Activated CD8-positive, alpha-beta memory T cell treated with anti-CD3 and anti-CD28 coated beads, Interleukin-2, amount 50 U/mL, for 24 hours (primary cell): ENCODE data around the gene PTPRM.

Source experiments
- DNase-seq: peaks from one replicate; pipeline ENCODE4 v3.0.0-alpha.2; 2020; ENCODE audit errors: extremely low read depth

Gene PTPRM

DNA sequence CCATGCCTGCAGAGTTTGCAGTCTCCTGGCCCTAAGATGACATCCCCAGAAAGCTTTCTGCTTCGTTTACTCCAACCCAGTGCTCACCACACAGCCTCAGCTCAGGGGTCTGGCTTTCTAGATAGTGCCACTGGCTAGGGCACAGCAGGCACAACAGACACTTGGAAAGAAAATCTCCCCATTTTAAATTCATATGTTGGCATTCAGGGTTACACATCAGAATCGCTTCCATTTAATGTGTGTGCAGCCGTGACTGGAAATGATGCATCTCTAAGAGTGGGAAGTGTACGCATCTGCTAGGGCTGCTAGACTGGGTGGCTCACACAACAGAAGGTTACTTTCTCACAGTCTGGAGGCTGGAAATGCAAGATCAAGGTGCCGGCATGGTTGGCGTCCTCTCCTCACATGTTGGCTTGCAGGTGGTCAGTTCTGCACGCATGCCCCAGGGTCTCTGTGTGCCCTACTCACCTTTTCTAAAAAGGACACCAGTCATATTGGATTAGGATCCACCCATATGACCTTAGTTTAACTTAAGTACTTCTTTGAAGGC, 712.7 kb downstream of the PTPRM start:
- no peak for DNase-seq

DNA sequence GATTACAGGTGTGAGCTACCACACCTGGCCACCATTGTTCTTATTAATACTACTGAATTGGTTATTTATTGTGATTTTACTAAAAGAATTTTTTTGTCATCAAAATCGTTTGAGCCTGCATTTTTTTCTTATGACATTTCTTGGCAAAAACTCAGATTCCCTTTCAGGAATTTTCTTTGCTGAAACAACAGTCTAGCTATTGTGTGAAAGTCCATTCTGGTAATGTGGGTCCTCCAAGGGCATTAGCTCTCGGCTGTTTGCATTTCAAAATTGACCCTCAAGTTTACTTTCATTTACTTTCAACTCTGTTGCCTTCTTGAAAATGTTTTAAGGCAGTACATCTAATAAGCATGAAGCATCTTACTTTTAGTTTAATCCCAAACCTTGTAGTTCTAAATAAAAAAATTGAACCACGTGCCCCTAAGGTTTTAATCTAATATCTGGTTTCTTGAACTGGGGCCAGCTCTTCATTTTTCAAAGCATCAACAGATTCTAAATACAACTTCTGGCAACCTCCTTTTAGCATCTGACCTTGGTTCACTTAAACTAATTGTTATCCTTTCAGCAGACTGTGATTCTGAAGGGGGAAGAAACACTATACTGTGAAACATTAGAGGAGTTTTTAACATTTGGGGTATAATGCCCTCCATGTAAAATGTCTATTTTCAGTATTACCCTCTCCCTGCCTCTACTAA, 716.9 kb downstream of the PTPRM start:
- DNase-seq = no peak

DNA sequence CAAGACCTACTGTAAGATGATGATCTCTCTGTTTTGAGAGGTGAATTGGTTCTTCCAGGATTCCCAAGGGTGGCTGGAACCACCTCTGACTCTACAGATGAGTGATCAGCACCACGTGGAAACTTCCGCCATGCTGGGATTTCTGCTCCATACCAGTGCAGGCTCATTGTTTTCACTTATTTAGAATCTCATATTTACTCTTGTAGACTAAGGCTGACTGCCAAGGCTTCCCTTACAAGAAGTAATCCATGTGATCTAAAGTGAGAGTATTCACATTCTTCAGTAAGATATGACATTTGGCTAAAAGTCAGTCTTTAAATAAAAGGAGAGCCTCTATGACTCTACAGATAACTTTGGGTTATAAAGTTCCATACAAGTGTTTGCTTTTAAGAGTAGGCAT, 719.2 kb downstream of the PTPRM start:
- no peak for DNase-seq

DNA sequence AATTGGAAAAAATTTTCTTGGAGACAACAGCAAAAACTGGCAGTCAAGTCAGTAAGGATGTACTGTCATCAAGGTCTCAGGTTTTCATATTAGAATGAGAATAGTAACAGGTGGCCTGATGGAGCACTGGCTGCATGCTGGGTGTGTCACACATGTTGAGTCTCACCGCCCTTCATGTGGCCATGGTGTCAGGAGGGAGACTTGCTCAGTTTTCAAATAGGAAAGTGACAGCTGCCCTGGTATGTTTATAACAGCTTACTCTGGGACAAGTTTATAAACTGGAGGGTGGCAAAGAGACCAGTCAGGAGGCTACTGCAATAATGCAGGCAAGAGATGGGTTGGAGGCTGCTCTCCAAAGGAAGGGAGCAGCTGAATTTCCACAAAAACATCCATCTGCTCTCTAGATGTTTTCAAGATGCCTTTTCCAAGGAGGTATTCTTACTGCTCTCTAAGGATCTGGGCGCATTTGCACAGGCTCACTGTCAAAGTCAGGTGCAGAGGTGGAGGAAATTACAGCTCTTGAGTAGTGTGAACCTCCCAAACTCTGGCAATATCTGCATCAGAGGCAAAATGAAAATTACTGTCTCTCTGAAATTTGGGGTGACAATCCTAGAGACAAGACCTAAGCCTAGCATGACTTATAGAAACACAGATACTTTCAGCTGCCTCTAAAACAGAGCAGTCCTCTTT, 720.2 kb downstream of the PTPRM start:
- DNase-seq = no peak

DNA sequence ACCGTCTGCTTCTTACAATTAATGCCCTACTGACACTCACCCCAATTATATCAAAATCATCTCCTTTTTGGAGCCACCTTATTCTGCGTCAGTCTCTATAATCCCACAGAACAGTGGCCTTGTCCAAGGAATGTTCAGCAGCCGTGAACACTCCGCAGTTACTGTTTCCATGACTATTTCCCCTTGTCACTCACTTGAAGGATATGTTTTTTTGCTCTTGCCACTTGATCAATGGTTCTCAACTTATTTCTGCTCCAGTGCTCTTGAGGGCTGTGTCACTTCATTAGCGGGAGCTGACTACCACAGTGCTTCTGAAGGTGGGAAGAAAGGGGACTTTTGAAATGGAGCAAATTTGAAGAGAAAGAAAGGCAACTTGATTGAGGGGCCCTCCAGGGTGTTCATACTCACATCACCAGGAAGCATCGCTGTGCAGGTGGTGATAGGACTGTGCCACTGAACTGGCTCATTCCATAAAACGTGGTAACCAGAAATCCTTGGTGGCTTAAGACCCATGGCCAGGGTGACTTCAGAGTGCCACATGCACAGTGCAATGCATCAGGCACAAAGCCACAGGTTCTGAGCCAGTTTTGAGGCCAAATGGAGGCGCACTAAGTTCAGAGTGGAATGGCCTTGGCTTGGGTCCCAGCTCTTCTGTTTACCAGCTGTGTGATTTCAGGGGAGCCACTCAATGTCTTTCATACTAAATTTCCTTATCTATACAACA, 721.5 kb downstream of the PTPRM start:
- DNase-seq = no peak

DNA sequence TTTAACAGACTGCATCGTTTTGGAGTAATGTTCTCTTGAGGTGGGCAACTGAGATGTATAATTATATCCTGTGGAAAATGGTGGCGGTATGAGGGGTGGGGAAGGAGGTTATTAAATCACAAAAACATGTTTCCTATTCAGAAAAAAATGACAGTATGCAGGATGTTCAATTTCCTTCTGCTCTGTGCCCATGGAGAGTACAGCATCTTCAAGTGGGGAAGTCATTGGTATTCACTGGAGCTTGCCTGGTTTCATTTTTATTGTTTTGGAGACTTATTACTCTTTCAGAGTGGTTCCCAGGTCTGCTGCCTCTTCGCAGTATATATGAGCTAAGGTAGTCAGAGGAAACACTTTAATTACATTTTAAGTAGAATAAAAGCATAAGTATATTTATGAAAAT, 723.3 kb downstream of the PTPRM start:
- no peak for DNase-seq

DNA sequence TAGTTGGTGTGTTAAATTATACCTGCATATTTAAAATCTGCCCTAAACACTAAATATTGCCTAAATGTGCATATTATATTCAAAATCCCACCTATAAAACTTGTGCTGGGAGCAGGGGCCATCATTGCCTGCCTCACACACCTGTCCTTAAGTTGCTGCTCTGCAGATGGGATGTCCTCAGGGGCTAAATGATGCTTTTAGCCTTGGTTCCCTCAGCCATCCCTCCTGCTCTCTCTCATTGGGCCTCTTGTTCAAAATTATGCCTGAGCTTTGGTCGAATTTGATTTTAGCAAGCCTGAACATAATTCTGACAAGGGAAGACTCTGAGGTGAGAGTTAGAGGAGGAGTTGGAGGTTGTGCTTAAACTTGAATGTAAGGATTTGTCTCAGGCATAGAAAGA, 723.8 kb downstream of the PTPRM start:
- DNase-seq = no peak

DNA sequence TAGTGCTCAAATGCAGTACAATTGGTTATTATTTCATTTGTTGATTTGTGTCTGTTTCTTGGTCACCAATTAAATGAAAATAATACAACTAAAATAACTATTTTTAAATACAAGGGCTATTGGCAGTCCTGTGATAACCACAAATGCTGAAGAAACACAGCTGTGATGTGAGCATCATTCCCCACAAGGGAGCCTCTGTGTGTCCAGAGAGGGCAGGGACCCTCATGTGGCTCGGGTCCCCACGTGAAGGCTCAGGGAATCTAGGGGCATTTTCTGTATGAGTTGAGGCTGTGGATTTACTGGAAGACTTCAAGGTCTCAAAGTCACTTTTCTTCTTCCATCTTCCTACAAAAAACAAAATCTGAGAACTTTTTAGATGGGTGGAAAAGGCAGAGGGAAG, 726.1 kb downstream of the PTPRM start:
- no peak for DNase-seq

DNA sequence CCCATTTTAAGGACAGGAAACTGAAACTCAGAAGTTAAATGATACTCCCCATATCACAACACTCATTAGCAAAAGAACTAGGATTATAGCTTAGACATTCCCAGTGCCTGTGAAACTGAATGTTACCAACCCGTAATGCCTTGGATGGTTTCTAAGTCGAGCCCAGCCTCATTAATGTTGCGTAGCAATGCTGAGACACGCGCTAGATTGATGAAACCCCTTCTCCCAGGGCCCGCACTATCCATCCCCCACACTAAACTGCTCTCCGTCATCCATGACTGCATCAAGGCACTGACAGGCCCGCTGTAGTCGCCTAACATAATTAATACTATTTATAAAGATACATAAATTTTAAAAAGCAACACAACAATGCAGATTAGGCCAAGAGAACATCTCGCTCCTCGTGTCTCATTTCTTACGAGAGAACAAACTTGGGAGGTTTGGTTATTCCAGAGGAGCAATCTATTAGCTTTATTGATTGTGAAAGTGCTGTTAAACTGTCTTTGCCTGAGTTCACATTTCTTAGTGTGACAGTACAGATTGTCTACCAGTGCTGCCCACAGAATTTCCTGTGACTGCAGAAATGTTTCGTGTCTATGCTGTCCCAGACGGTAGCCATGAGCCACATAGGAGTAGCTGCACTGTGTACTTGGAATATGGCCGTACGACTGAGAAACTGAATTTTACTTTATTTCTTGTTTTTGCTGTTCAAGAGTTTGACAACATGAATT, 729.9 kb downstream of the PTPRM start:
- no peak for DNase-seq

DNA sequence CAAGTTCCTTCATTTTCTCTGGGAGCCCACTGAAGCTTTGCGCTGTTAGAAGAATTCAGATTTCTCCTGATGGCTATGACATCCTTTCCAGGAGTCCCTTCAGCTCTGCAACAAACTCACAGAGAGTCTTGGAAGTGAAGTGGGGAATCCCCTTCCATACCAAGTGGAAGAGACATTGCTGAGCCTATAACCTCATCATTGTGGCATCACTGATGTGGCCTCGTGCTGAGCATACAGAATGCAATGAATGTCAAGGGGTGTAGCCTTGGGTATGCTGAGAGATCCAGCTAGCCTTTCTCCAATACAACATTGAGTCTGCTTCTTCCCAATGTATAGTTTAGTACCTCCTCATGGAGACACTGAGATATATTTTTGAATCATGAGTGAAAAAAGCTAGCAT, 731.1 kb downstream of the PTPRM start:
- no peak for DNase-seq

DNA sequence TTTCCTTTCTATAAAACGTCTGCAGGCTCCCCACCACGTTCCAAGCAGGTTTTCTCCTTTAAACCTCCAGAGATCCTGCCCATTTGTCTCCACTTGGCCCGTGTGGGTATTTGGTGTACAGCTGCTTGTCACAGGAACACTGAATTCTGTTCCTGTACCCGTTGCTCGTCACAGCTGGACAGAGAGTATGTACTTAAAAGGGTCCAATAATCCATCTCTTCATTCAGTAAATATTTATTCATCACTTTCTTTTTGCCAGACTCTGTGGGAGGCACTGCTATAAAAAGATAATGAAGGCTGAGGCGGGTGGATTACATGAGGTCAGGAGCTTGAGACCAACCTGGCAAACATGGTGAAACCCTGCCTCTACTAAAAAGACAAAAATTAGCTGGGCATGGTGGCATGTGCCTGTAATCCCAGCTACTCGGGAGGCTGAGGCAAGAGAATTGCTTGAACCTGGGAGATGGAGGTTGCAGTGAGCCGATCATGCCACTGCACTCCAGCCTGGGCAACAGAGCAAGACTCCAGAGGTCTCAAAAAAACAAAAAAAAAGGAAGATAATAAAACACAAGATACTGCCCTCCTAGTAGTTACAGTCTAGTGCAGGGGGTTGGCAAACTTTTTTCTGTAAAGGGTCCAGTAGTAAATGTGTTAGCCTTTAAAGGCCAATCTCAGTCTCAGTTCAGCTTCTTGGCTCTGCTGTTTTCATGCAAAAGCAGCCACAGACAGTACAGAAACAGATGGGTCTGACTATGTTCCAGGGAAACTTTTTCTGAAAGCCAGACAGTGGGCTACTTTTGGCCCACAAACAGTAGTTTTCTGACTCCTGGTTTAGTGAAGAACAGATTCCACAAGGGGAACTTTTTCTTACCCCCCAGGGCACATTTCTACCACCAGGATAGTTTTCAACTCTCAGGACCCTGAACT, 732.2 kb downstream of the PTPRM start:
- no peak for DNase-seq

DNA sequence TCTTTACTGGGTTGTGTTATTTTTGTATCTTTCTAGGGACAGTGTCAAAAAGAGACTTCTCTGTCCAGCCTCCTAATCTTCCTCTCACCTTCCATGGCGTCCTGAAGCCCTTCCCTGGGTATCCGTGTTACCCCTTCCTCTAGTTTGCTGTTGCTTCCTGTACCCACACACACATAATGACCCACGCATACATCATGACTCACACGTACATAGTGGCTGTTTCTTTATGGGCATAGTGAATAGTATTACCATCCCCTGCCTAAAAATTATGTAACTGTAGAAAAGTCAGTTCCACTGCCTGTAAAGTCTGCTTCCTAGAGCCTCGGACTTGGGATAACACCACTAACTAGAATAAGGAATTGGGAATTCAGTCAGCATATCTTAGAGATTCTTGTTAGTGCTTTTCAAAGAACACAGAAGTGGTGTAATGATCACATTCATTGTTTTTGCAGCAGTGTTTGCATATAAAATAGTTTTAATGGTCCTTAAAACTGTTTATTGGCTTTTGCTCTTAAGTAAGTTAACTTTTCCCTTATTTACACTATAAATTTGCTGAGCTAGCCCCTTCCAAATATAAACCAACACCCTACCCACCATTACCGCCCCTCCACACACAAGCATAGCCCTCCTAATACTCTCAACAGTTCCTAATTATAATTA, 733.8 kb downstream of the PTPRM start:
- DNase-seq = no peak

DNA sequence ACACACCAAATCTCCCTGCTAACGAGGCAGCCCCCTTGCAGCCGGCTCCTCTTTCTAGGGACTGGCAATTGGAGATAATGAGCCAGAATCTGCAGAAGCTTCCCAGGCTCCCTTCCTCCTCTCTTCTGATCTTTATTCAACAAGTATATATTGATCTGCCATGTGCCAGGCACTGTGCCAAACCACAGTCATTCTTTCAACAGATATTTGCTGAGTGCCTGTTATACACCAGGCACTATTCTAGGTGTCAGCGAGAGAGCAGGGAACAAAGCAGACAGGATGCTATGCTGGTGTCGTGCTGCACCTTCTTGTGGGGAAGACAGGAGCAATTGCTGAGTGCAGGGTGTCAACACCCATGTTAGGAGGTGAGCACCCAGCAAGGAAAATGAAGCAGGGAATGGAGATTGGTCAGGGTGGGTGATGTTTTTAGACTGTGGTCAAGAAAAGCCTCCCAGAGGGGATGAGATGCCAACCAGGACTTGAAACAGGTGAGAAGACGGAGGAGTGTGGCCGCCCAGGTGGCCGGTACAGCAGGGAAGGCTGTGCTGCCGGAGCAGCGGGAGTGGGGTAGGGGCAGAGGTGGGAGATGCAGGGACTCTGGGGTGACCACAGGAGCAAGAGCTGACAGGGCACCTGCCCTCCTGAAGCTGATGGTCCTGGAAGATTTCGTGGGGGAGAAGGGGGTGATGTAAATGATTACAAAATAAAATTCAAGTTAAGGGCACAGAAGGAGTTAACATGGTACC, 734.5 kb downstream of the PTPRM start:
- DNase-seq = no peak

DNA sequence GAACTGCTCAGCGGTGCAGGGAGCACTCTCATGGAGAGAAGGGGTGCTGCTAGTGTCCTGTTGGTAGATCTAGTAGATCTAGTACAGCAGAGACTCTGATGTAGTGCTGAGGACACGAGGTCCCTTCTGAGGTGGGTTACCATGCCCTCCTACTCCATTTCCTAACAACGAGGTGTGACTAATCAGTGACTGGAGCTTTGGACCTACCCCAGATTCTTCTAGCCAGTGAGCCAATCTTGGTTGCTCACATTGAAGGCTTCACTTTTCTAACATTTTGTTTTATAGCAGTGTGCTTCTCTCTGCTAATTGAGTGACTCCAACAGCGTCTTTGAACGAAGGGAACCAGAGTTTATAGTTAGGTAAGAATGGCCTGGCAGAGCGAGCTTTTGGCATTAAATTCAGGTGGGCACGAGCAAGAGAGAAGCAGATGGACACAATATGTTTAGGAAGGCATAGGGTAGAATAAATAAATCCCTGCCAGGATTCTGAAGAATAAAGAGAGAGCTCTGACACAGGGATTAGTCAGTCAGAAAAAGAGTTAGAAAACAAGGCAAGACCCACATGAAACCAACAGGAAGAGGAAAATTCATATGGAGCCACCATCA, 736.1 kb downstream of the PTPRM start:
- DNase-seq = no peak

DNA sequence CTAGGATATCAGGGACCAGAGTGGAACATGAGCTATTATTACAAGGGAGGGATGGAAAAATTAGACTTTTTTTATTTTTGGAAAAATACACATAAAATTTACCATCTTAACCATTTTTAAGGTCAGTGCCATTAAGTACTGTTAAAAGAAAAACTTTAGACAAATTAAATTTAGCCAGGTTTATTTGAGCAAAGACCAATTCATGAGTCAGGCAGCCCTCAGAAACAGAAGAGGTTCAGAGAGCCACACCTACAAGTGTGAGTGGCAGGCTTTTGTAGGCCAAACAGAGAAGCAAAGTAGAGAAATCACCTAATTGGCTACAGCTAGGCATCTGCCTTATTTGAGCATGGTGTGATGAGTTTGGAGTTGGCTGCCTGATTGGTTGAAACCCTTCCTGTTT, 740.8 kb downstream of the PTPRM start:
- DNase-seq = no peak

DNA sequence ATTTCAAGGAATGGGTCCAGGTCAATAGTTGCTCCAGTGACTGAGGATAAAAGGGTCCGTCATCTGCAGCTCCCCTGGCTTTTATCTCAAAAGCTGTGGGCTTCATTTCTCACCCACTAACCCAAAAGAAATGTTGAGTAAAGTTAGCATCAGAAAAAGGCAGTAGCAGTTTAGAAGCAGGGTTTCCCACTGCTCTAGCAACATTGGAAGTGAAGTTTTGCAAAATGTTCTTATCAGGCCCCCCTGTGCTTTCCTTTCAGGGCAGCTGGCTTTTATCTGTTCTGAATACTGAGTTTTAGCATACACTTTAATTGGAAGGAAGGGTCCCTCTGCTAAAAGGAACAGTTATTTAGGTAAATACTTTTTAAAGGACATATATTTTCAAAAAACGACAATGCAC, 745.9 kb downstream of the PTPRM start:
- DNase-seq = no peak

DNA sequence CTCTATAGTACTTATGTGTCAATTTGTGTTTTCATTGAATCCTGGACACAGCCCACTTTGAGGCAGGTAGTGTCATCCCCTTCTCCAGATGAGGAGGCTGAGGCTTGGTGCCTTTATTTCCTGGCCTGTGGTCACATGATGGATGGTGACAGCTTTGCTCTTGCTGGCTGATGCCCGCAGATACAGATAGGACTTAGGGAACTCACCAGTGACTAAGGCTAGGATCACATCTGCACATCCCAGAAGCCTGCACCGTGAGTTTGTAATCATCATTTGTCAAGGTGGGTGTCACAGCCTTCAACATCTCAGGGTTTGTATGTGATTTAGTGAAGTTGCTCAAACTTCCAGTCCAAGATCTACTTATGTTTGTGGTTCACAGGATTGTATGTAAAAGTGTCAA, 747.0 kb downstream of the PTPRM start:
- DNase-seq = no peak

DNA sequence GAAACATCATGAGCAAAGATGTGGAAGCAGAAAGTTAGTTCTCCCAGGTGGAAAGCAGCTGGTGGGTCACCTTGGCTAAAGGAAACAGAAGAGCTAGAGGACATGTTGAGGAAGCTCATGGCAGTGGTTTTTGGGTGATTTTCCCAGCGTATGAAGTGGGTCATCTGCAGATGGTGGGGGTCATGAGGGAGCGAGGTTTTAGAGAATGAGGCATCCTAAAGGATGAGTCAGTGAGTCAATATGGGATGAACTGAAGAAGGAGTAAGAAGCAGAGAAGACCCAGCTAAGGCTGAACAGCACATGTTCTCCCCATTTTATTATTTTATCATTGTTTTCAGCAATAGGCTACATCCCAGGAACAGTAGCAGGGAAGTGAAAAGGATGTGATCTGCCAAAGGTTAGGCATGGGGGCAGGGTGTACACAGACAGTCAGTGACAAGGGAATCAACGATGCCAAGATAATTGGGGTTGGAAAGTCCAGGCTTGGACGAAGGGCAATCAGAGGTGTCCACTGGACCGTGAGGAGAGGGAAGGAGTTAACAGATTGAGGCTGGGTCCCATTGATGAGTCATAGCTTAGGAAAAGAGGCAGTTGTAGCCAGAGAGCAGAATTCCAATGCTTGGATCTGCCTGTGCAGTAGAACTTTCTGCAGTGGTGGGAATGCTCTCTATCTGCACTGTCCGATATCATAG, 752.8 kb downstream of the PTPRM start:
- no peak for DNase-seq

DNA sequence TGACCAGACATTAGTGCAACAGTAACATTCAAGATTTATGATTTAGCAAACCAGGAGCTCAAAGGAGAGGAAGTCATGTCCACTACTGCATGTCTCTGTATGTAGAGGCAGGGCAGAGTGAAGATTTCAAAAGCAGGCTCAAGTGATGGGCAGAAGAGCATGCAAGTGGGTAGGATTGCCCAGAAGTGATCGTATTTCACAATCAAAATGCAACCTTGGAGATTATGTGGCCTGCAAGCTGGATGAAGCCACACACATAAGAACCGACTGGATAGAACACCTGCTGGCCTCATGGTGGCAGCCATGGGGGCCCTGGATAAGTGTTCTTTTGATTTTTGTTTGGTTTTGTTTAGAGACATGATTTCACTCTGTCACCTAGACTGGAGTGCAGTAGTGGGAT, 755.4 kb downstream of the PTPRM start:
- no peak for DNase-seq
